ENCODE measurements around the gene KIF6.

DNA sequence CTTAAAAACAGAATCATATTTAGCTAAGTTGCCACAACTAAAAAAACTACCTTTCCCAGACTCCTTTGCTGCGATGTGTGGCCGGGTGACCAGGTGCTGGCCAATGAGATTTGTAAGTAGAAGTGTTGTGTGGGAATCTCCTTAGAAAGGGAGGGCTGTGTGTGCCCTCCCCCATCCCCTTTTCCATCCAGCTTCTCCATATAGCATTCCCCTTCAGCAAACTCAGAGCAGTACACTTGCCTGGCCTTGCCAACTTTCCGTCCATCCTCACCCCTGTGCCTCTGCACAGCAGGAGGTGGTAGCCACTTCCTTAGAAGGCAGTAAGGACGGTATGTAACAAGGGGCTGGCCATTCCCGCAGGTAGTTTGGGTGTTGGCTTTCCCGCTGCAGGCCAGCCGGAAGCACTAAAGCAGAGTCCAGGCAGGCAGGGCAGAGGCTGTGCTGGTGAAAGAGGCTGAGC is 380.4 kb downstream of the KIF6 start:
- TF ChIP-seq POLR2A (IDR thresholded peaks at IDR 0.05) = no peak
- TF ChIP-seq, protein P1, sequence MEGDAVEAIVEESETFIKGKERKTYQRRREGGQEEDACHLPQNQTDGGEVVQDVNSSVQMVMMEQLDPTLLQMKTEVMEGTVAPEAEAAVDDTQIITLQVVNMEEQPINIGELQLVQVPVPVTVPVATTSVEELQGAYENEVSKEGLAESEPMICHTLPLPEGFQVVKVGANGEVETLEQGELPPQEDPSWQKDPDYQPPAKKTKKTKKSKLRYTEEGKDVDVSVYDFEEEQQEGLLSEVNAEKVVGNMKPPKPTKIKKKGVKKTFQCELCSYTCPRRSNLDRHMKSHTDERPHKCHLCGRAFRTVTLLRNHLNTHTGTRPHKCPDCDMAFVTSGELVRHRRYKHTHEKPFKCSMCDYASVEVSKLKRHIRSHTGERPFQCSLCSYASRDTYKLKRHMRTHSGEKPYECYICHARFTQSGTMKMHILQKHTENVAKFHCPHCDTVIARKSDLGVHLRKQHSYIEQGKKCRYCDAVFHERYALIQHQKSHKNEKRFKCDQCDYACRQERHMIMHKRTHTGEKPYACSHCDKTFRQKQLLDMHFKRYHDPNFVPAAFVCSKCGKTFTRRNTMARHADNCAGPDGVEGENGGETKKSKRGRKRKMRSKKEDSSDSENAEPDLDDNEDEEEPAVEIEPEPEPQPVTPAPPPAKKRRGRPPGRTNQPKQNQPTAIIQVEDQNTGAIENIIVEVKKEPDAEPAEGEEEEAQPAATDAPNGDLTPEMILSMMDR (IDR thresholded peaks at IDR 0.05 in 4 of 5, conservative IDR thresholded peaks at IDR 0.05 in 1 of 5) = no peak

Measured in gastrocnemius medialis (tissue), 4 donors.